WERI-Rb-1 (cell line): ENCODE results near the gene PCSK6.

Experiments used
- DNase-seq: peaks from one replicate; pipeline ENCODE4 v3.0.0-alpha.2; 2020
- H3K27ac ChIP-seq: fragments of 250-450 bp; sonication (Bioruptor Pico); 2 replicates; pipeline ENCODE4 v1.5.1; 2020; ENCODE audit warnings: mild to moderate bottlenecking, moderate library complexity
- H3K27me3 ChIP-seq: fragments of 250-450 bp; sonication (Bioruptor Pico); 2 replicates; pipeline ENCODE4 v1.5.1; 2021; ENCODE audit warnings: mild to moderate bottlenecking, low read depth, moderate library complexity; ENCODE audit not compliant: insufficient read depth, severe bottlenecking
- H3K36me3 ChIP-seq: fragments of 250-450 bp; sonication (Bioruptor Pico); 2 replicates; pipeline ENCODE4 v1.5.1; 2020; ENCODE audit warnings: mild to moderate bottlenecking, moderate library complexity
- H3K4me3 ChIP-seq: 2 replicates; pipeline ENCODE4 v1.5.1; 2011; ENCODE audit warnings: low read depth, mild to moderate bottlenecking, control low read depth, low read length
- H3K9me3 ChIP-seq: fragments of 250-450 bp; sonication (Bioruptor Pico); 2 replicates; pipeline ENCODE4 v1.5.1; 2021; ENCODE audit warnings: mild to moderate bottlenecking, moderate library complexity; ENCODE audit not compliant: severe bottlenecking
- TF ChIP-seq, protein P1 (sequence below): IDR thresholded peaks from 2 replicates; pipeline ENCODE4 v1.5.1; 2011; ENCODE audit warnings: low read depth, mild to moderate bottlenecking, control low read depth, inconsistent platforms, low read length

PCSK6 gene

DNA sequence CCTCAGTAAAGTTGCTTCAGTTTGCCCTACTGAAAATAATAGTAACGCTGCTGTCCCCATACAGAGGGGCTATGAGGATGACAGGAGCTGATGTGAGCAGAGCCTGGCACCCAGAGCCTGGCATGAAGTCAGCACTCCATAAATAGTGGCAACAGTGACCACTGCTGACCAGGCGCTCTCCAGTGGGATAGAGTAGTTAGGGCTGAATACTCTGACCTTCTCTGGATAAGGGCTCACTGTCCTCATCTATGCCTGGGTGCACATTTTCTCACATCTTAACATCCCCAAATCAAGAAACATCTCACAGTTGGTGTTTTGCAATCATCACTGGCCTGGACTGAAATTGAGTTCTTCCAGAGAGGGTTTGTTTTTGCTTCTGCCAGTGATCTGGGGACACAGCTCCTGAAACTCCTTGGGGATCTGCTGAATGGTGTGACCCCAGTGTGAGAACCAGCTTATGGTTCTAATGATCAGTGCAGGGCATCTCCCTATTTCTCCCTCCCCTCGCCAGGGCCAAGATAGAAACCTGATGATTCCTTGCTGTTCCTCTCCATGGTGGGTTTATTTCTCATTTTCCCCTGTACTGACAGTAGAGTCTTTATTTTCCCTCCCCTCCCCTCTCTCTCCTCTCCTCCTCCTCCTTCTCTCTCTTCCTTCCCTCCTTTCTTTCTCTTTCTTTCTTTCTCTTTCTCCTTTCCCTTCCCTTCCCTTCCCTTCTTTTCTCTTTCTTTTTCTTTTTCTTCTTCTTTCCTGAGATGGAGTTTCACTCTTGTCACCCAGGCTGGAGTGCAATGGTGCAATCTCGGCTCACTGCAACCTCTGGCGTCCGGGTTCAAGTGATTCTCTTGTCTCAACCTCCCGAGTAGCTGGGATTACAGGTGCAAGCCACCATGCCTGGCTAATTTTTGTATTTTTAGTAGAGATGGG, 3.5 kb upstream of the PCSK6 start:
- Histone ChIP-seq H3K9me3 (peaks cover 7% of the 10 kb centered on the region), H3K27ac (no peak overlapping the region), H3K4me3 (no peak overlapping the region), H3K36me3 (no peaks in the 10 kb centered on the region), H3K27me3 (no peaks in the 10 kb centered on the region)
- TF ChIP-seq, protein P1, sequence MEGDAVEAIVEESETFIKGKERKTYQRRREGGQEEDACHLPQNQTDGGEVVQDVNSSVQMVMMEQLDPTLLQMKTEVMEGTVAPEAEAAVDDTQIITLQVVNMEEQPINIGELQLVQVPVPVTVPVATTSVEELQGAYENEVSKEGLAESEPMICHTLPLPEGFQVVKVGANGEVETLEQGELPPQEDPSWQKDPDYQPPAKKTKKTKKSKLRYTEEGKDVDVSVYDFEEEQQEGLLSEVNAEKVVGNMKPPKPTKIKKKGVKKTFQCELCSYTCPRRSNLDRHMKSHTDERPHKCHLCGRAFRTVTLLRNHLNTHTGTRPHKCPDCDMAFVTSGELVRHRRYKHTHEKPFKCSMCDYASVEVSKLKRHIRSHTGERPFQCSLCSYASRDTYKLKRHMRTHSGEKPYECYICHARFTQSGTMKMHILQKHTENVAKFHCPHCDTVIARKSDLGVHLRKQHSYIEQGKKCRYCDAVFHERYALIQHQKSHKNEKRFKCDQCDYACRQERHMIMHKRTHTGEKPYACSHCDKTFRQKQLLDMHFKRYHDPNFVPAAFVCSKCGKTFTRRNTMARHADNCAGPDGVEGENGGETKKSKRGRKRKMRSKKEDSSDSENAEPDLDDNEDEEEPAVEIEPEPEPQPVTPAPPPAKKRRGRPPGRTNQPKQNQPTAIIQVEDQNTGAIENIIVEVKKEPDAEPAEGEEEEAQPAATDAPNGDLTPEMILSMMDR: no peak
- no peak for DNase-seq

DNA sequence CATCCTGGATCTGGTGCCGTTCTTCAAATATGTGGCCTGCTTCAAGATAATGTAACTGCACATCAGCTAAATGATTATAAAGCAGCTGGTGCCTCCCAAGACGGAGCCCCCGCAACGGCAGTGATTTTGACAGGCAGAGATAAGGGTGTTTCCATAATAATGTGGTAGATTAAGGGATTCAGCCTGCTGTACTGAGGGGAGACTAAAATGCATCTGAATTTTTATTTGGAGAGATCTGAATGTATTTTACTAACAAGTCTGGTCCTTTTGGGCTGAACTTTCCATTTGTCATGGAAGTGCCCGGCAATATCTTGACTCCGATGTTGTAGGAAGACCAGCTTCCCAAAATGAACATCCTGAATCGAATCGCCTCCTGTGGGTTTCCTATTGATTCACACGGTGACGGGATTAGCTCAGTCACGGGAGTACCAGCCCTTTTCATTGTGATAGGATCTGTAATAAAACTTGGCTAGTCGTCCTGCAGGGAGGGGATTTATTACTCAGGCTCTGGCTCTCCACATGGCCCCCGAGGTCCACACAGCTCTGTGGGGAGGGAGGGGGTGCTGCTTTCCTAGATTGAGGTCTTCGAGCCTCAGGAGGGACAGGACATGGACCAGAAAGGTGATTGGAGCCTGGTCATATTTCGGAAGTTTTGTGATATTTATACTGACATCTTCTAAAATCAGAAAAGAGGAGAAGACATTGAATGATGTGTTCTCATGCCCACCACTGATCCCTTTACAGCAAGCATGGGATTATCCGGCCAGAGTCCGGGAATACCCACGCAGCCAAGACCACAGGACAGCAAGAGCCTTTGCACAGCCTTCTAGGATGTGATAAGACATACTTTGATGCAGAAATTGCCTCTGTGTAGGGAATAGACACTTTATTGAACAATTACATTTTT, 2.5 kb upstream of the PCSK6 start:
- DNase-seq: no peak
- TF ChIP-seq, protein P1: no peak
- no peaks in the 10 kb centered on the region for H3K36me3 ChIP-seq
- H3K27me3 ChIP-seq: no peaks in the 10 kb centered on the region
- H3K9me3 ChIP-seq: peaks cover 7% of the 10 kb centered on the region
- no peak overlapping the region for H3K27ac ChIP-seq
- H3K4me3 ChIP-seq: no peak overlapping the region

DNA sequence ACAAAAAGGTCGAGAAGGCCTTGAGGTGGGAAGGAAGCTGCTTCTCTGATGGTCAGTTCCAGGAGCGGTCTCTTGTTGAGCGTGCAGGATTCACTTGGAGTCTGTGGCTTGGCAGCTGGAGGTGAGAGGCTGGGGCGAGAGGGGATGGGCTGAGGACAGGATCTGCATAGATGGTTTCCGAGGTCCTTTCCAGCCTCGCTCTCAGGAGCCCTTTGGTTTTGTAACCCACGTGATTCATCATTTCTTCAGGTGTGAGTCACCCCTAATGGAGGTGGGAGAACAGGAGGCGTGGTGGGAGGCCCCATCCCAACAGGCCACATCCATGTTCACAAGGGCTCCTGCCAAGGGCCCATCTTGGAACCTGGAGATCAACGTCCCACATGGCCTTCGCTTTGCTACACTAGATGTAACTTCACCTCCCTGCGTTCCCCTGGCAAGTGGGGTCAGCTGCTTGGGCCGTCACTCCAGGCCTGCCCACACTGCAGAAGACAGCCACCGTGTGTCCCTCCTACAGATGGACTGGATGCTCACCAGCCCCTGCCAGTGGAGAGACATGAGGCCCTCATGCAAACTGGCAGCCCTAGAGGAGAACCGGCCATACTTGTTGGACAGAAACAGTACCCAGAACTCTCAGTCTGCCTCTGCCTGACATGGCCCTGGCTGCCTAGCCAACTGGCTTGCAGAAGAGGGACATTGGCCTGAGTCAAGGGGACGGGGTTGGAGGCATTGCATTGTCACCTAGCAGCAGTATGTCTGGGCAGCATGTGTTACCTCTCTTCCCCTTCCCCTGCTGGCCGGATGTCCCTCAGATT, 1.6 kb upstream of the PCSK6 start:
- TF ChIP-seq, protein P1: no peak
- Histone ChIP-seq H3K36me3 (no peaks in the 10 kb centered on the region), H3K9me3 (peaks cover 7% of the 10 kb centered on the region), H3K27me3 (no peaks in the 10 kb centered on the region), H3K27ac (no peak overlapping the region), H3K4me3 (no peak overlapping the region)
- no peak for DNase-seq

DNA sequence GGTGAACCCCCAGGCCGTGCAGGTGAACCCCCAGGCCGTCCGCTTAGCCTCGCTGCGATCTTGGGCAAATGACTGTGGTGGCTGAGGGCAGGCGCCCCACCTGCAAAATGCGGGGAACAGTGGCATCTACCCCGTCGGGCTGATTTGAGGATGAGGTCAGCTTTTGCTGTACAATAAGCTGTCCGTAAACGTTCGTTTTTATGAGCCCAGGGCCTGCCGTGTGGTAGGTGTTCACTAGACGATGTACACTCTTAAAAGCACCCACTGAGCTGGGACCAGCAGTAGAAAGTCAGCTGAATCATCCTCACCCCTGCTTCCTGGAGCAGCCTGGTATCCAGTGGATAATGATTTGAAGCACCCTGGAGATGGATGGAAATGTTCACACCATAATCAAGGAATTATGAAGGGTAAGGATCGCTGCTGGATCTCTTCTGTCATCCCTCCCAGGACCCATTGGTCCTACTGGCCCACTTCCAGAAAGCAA, 943 bp upstream of the PCSK6 start:
- H3K9me3 ChIP-seq: peaks cover 7% of the 10 kb centered on the region
- H3K4me3 ChIP-seq: no peak overlapping the region
- H3K27me3 ChIP-seq: no peaks in the 10 kb centered on the region
- no peaks in the 10 kb centered on the region for H3K36me3 ChIP-seq
- TF ChIP-seq, protein P1: no peak
- no peak overlapping the region for H3K27ac ChIP-seq
- DNase-seq: no peak

DNA sequence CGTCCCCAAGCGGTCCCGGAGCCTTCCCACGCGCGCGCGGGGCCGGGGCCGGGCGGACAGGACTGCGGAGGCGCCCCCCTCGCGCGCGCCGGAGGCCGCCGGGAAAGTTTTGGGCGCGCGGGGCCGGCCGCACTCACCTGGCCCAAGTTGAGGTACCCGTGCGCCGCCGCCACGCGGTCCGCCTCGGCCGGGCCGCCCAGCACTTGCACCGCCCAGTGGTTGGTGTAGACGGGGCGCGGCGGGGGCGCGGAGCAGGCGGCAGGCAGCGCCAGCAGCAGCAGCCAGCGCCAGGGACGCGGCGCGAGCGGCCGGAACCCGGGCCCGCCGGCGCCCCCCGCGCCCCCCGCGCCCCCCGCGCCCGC, 289 bp downstream of the PCSK6 start:
- Histone ChIP-seq H3K36me3 (no peaks in the 10 kb centered on the region), H3K27me3 (no peaks in the 10 kb centered on the region), H3K9me3 (peaks cover 7% of the 10 kb centered on the region), H3K27ac (no peak overlapping the region), H3K4me3 (peak overlapping the region; percentile 23; the same call in 1 of the 2 replicates)
- TF ChIP-seq, protein P1: no peak
- peak; percentile 58 for DNase-seq
